Measurements from ENCODE around the gene KIF15.

The KIF15 gene

DNA sequence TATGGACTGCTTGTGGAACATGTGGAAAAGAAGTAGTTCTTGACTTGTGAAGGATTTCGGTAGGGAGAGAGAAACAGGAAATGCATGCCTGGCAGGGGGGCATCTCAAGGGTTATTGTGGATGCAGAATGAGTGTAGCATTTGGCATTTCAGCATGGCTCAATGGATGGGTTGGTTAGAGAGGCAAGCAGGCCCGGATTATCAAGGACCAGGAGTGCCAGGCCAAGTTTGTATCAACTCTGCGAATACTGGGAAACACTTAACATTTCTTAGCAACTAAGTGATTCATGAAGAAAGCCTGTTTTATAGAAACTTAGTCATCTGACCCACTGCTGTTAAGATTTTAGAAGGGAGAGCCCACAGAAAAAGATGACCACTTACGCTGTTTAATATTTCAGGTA lies 33.6 kb downstream of the KIF15 start:
- TF ChIP-seq GATA3 (IDR thresholded peaks at IDR 0.05; ENCODE audit: low read depth, low read length) (no peak), GATA2 (IDR thresholded peaks at IDR 0.05; ENCODE audit: low read depth, low read length) (no peak)

DNA sequence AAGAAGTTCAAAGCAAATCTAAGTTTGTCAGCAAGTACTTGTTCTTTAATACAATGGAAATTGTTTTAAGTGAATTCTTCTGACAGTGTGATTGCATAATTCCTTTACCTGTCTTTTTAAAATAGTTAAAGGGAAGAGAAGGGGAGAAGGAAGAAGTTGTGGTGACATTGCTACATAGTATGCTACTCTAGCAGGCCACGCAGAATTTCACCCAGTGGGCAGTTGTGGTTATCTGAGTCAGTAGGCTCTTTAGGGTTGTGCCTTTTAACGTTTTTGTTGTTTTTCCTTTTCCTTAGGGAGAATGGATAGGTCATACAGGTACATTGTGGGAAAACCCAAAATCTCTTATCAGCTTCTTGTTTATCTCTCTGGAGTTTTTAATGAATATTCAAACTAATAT lies 40.4 kb downstream of the KIF15 start:
- no peak for TF ChIP-seq GATA2 (IDR thresholded peaks at IDR 0.05; ENCODE audit: low read depth, low read length)
- TF ChIP-seq GATA3 (IDR thresholded peaks at IDR 0.05; ENCODE audit: low read depth, low read length) = no peak

DNA sequence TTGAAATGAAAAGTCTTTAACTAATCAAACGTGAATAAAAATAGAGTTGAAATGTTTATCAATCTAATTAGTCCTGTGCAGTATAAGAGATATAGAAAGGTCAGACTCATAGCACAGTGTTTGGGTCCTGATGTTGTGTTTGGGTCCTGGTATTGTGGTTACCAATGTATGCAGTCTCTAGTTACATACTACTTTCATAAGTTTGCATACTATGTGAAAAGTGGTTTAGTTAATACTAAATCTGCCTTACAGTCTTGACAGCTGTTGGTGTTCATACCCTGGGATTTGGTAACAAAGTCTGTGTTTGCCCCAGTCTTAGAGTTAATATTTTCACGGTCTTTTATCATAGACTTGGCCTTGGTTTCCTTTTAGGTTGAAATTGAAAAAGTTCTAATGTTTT lies 41.7 kb downstream of the KIF15 start:
- TF ChIP-seq GATA3 (IDR thresholded peaks at IDR 0.05; ENCODE audit: low read depth, low read length) (no peak), GATA2 (IDR thresholded peaks at IDR 0.05; ENCODE audit: low read depth, low read length) (no peak)

DNA sequence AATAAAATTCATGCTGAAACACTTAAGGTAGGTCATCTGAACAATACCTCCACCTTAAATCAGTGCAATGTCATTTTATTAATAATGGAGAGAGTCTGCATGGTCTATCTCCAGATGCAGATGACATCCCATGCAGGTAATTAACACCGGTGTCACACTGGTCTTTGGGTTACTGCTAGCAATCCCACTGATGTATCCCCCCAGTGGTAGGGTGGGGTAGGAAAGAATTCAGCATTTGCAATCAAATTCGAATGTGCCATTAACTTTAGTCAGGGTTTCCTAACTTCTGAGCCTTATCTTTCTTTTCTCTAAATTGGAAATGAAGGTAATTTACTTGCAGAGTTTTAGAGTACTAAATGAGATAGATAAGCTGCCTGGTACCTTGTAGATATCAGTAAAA lies 44.4 kb downstream of the KIF15 start:
- no peak for TF ChIP-seq GATA3 (IDR thresholded peaks at IDR 0.05; ENCODE audit: low read depth, low read length)

DNA sequence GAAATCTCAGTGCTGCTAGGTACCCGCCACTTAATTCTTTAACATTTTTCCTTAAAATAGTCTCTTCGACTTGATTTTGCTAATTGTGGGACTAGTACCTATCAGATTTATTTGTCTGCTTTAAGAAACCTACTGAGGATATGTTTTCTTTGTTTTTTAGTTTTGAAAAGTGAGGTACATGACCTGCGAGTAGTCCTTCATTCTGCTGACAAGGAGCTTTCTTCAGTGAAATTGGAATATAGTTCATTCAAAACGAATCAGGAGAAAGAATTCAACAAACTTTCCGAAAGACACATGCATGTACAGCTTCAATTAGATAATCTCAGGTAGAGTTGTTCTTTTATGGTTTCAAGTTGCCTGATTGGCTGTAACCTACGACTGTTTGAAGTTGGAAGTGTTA lies 53.2 kb downstream of the KIF15 start:
- no peak for TF ChIP-seq GATA2 (IDR thresholded peaks at IDR 0.05; ENCODE audit: low read depth, low read length)

DNA sequence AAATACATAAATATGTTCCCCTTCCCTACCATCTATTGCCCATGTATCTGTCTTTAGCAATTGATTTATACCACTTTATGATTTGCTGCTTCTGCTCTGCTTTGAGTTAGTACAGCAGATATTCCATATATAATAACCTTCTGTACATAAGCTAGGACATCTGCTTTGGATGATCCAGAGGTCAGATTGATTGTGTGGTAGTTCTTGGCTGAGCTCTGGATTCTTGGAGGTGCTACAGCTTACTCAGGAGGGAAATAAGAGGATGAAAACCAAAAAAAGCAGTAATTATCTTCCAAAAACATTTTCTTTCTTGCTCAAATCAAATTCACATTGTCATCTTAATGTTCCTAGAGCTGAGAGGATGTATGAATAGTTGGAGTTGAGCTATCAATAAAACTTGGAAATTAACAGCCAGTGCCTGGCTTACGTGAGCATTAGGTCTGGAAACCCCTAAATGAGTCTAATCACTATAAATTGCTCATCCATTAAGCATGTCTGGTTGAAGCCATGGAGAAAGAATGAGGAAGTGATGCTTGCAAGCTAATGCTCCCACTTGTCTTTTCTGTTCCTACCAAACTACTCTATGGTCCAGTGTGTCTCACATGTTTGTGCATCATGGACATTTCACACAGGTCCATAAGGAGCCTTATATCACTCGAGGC lies 63.8 kb downstream of the KIF15 start:
- TF ChIP-seq GATA2 (IDR thresholded peaks at IDR 0.05; ENCODE audit: low read depth, low read length) = no peak
- no peak for TF ChIP-seq GATA3 (IDR thresholded peaks at IDR 0.05; ENCODE audit: low read depth, low read length)

DNA sequence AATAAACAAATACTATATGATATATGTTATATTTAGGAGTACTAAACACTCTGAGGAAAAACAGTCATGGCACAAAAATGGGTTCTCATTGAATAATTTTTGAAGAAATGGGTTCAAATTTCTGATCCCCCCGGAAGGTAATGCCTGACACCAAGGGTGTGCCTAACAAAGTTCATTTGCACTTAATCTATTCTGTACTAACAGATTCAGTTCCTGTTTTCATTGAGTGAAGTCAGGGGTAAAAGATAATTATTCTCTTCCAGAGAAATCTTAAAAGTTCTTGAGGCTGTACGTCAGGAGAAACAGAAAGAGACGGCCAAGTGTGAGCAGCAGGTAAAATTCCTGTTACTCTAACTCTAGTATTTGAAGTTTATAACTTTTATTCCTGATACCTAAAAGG lies 65.6 kb downstream of the KIF15 start:
- TF ChIP-seq GATA2 (IDR thresholded peaks at IDR 0.05; ENCODE audit: low read depth, low read length) = no peak
- no peak for TF ChIP-seq GATA3 (IDR thresholded peaks at IDR 0.05; ENCODE audit: low read depth, low read length)

DNA sequence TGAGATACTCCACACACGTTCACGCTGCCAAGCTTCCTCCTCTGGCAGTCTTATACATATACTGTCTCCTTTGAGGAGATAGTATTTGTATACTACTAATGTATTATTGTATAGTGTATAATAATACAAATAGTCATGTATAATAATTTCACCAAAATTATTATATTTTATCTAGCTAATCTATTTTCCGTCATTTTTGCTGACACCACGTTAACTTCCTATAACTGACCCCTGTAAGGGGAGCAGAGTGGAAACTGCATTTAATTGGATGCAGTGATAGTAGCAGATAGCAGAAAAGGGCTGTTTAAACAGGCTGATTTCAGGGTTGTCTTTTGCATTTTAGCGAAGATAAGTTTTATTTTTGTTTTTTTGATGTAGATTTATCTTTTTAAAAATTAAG lies 69.6 kb downstream of the KIF15 start:
- TF ChIP-seq GATA3 (IDR thresholded peaks at IDR 0.05; ENCODE audit: low read depth, low read length) (no peak), GATA2 (IDR thresholded peaks at IDR 0.05; ENCODE audit: low read depth, low read length) (no peak)

DNA sequence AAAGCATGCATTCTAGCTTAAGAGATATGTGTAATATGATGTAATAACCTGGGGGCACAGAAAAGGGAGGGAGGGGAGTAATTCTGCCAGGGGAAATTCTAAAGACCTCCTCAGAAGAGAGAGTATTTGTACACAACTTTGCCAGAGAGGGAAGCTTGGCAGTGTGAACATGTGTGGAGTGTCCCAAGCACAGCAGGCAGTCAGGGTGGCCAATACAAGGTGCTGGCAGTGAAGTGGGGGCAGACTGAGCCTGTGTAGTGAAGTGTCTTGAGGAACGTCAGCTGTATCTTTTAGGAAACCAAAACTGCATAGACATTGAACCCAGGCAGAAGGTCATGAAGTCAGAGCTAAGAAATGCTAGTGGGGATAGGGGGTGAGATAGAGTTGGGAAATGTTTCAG lies 70.4 kb downstream of the KIF15 start:
- TF ChIP-seq GATA2 (IDR thresholded peaks at IDR 0.05; ENCODE audit: low read depth, low read length) = no peak
- TF ChIP-seq GATA3 (IDR thresholded peaks at IDR 0.05; ENCODE audit: low read depth, low read length) = no peak

DNA sequence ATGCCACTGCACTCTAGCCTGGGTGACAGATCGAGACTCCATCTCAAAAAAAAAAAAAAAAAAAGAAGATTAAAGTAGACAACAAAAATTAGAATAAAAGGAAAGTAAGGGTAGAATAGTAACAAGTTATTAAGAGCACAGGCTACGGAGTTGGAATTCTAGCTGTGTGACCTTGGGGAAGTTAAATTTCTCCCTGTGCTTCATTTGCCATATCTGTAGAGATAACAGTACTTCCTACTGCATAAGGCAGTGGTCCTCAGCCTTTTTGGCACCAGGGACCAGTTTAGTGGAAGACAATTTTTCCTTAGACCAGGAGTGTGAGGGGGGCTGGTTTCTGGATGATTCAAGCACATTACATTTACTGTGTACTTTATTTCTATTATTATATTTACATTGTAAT lies 71.4 kb downstream of the KIF15 start:
- TF ChIP-seq GATA3 (IDR thresholded peaks at IDR 0.05; ENCODE audit: low read depth, low read length) (no peak), GATA2 (IDR thresholded peaks at IDR 0.05; ENCODE audit: low read depth, low read length) (no peak)

DNA sequence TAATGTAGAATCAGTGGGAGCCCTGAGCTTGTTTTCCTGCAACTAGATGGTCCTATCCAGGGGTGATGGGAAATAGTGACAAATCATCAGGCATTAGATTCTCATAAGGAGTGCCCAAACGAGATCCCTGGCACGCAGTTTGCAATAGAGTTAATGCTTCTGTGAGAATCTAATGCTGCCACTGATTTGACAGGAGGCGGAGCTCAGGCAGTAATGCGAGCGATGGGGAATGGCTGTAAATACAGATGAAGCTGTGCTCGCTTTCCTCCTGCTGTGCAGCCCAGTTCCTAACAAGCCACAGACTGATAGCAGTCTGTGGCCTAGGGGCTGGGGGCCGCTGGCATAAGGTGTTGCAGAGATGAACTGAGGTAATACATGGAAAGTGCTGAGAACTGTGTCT lies 71.8 kb downstream of the KIF15 start:
- TF ChIP-seq GATA2 (IDR thresholded peaks at IDR 0.05; ENCODE audit: low read depth, low read length) = no peak
- no peak for TF ChIP-seq GATA3 (IDR thresholded peaks at IDR 0.05; ENCODE audit: low read depth, low read length)

DNA sequence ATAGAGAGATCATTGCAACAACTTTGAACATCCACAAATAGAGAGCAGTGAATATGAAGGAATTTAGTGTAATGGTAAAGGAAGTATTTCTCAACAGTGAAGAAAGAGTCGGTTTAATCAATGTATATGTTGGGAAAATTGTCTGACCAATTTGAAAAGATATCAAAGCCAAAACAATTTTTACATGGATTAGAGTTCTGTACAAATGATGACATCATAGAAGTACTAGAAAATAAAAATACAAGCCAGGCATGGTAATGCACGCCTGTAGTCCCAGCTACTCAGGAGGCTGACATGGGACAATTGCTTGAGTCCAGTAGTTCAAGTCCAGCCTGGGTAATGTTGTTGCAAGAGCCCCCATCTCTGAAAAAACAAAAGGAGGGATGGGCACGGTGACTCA lies 74.1 kb downstream of the KIF15 start:
- TF ChIP-seq GATA3 (IDR thresholded peaks at IDR 0.05; ENCODE audit: low read depth, low read length) = no peak
- TF ChIP-seq GATA2 (IDR thresholded peaks at IDR 0.05; ENCODE audit: low read depth, low read length) = no peak

DNA sequence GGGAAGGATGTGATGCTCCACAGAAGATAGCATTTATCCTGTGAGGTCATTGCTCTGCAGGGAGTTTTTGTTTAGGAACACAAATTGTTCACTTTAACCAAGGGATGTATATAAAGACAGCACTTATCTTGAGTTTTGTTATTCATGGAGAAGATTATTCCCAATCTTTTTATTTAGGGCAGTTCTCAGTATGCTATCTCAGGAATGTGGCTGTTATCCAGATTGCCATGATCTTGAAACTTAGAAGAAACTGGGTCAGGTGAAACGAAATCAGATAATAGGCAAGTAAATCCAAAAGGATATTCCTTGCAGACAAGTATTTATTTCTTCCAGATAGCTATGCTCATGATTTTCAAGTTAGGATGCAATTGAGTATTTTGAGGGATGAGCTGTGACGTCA lies 80.8 kb downstream of the KIF15 start:
- no peak for TF ChIP-seq GATA2 (IDR thresholded peaks at IDR 0.05; ENCODE audit: low read depth, low read length)
- no peak for TF ChIP-seq GATA3 (IDR thresholded peaks at IDR 0.05; ENCODE audit: low read depth, low read length)

DNA sequence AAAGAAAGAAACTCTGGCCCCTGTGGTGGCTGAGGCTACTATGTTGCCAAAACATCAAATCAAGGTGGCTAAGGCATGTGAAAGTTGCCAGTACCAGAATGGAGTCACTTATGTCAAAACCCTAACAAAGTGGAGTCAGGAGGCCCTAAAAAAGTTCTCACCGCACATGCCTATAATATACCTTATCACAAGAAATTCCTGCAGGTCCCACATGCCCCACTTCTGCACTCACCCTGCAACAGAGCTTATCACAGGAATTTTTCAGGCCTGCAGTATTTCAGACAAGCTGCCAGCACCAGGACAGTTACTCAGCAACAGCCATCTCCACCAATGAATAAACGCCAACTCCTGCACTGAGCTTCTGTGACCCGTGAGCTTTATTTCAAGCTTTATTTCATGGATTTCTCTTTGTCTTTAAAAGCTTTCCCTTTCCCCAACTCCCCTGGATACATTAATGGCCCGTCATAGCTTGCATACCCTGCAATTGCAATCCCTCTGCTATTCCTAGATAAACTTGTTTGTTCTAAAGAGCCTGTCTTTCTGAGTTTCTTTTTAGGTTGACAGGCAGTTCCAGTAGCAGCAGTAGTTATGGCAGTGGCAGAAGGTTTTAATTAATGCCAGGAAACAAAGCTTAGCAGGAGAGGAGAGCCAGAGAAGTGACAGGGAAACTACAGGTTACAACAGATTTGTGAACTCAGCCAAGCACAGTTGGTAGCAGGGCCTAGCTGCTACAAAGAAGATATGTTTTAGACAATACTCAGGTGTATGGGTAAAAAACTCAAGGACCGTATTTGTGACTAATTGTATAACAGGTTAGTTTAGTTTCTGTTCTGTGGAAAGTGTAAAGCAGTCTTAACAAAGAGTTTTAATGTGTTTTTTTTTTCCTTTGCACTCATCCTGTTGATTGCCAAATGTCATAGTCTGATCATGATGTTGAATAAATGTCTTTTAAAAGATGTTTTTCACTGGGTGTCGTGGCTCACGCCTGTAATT lies 84.2 kb downstream of the KIF15 start:
- TF ChIP-seq GATA2 (IDR thresholded peaks at IDR 0.05; ENCODE audit: low read depth, low read length) (peak; percentile 76), GATA3 (IDR thresholded peaks at IDR 0.05; ENCODE audit: low read depth, low read length) (no peak)

DNA sequence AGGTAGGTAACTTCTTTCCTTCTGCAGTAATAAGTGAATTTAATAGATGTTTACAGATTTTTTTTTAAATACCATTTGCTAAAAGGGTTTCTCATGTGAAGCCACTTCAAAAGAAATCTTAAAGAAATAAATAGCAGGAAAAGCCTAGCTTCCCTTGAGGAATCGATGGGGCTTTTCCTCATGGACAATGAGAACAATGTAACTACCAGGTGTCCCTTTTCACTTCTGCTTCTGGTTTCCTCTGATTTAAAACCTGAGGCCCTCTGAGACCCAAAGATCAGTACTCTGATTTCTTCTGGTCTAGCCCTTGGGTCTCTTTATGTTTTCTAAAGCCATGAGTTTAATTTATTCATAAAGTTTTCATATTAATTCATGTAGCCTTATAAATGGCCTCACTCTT lies 87.0 kb downstream of the KIF15 start:
- TF ChIP-seq GATA3 (IDR thresholded peaks at IDR 0.05; ENCODE audit: low read depth, low read length) (no peak), GATA2 (IDR thresholded peaks at IDR 0.05; ENCODE audit: low read depth, low read length) (no peak)

All from SH-SY5Y (cell line).